ENCODE data around the gene DBNL.

GRCh38 chr7:44095781-44096180 lies 51.3 kb downstream of the DBNL start:
- TF ChIP-seq POLR2A (IDR thresholded peaks at IDR 0.05; ENCODE audit: low read length) (no peak), MYC (IDR thresholded peaks at IDR 0.05; ENCODE audit: borderline replicate concordance, low read length) (no peak), ZFP36 (IDR thresholded peaks at IDR 0.05; ENCODE audit: borderline replicate concordance, partially characterized antibody) (no peak), CTCF (IDR thresholded peaks at IDR 0.05) (no peak), GATA3 (IDR thresholded peaks at IDR 0.05; ENCODE audit: borderline replicate concordance) (no peak), MAX (IDR thresholded peaks at IDR 0.05) (no peak), JUN (IDR thresholded peaks at IDR 0.05) (no peak), RNF2 (IDR thresholded peaks at IDR 0.05; ENCODE audit: borderline replicate concordance, low read depth) (no peak), EP300 (IDR thresholded peaks at IDR 0.05) (no peak), RFX5 (IDR thresholded peaks at IDR 0.05) (no peak), KDM5A (IDR thresholded peaks at IDR 0.05) (no peak), MAZ (IDR thresholded peaks at IDR 0.05; ENCODE audit: borderline replicate concordance, low read depth, low read length) (no peak), ZC3H11A (IDR thresholded peaks at IDR 0.05) (no peak)

All from A549 (cell line).